T-helper 17 cell (primary cell): ENCODE results near the gene OR5K2. TPM values are rescaled to one million over a fixed set of nuclear protein-coding genes. Genes with fewer than 3 reads are reported as not detected.

Experiments used
- total RNA-seq, 4 donors: library from RNA in 2 of 4; stranded (reverse) in 2 of 4; gene quantifications; one replicate each; pipeline ENCODE4 v1.2.3 and lab custom pipeline; 2022 to 2026

The OR5K2 gene
- total RNA-seq, 2 donors from 2014 or later, result not detected

Other genes starting within 250 kb of the OR5K2 start
- not detected for gene OR5H6, start 233.4 kb upstream of the OR5K2 start, total RNA-seq
- gene OR5H2, start 215.2 kb upstream of the OR5K2 start, total RNA-seq, result not detected
- not detected for gene OR5K4, start 143.8 kb upstream of the OR5K2 start, total RNA-seq
- not detected for gene OR5K3, start 107.0 kb upstream of the OR5K2 start, total RNA-seq
- gene OR5K1, start 34.5 kb upstream of the OR5K2 start, total RNA-seq, result not detected
- 100 to 1,000 TPM; 195 to 285 TPM for gene CLDND1, start 25.2 kb downstream of the OR5K2 start, total RNA-seq
- 100 to 1,000 TPM in 1 of 2 donors, 10 to 100 TPM in 1; 43.2 to 181 TPM for gene GPR15, start 34.3 kb downstream of the OR5K2 start, total RNA-seq
- gene CPOX, start 95.9 kb downstream of the OR5K2 start, total RNA-seq, result 10 to 100 TPM; 17.1 to 19.8 TPM